CD4-positive, alpha-beta T cell (primary cell): Measurements from ENCODE around the gene IGSF8. TPM values are rescaled to one million over a fixed set of nuclear protein-coding genes. Genes with fewer than 3 reads are reported as not detected.

Source experiments
- ATAC-seq: fragments of 200-7000 bp; cut with Tn5 transposase; one replicate; pipeline ENCODE4 v1.10.0; 2022; ENCODE audit warnings: mild to moderate bottlenecking; ENCODE audit not compliant: poor library complexity
- CTCF ChIA-PET: fragments of 350-600 bp; sonication (Branson Sonifier 250); formaldehyde crosslinking; loops from one replicate; lab custom pipeline; 2021; ENCODE audit warnings: antibody characterized with exemption, inconsistent platforms; lab: Charles Lee
- POLR2A ChIA-PET: fragments of 350-600 bp; sonication (Branson Sonifier 250); formaldehyde crosslinking; loops from one replicate; lab custom pipeline; 2021; ENCODE audit warnings: antibody characterized with exemption, inconsistent platforms; lab: Charles Lee
- DNase-seq, 14 experiments: peaks; one replicate each; pipeline ENCODE4 v3.0.0-alpha.2; 2013 to 2020; ENCODE audit warnings: mixed read lengths in 2 of 14
- H3K27ac ChIP-seq, 2 donors: one replicate each; pipeline versions ENCODE4 v1.5.1 to v1.7.0; 2013; ENCODE audit warnings: low read length in 2 of 2, low read depth in 1 of 2, mild to moderate bottlenecking in 1 of 2
- H3K27me3 ChIP-seq, 2 experiments: 1 replicate in 1 of 2; 2 replicates in 1 of 2; pipeline versions ENCODE4 v1.6.1 to v1.7.0; 2013; ENCODE audit warnings: low read length in 2 of 2, control low read depth in 1 of 2, mild to moderate bottlenecking in 1 of 2, moderate library complexity in 1 of 2; ENCODE audit not compliant: insufficient read depth in 2 of 2, control insufficient read depth in 1 of 2
- H3K36me3 ChIP-seq: one replicate; pipeline ENCODE4 v1.6.1; 2013; ENCODE audit warnings: low read length, control low read depth; ENCODE audit not compliant: insufficient read depth
- H3K4me1 ChIP-seq: one replicate; pipeline ENCODE4 v1.6.1; 2013; ENCODE audit warnings: low read length, control low read depth; ENCODE audit not compliant: insufficient read depth
- H3K4me3 ChIP-seq: one replicate; pipeline ENCODE4 v1.5.1; 2013; ENCODE audit warnings: mild to moderate bottlenecking, low read length, moderate library complexity
- H3K9me3 ChIP-seq, 2 experiments: 1 replicate in 1 of 2; 2 replicates in 1 of 2; pipeline versions ENCODE4 v1.6.1 to v1.7.0; 2013; ENCODE audit warnings: low read length in 2 of 2, mild to moderate bottlenecking in 2 of 2, control low read depth in 1 of 2, moderate library complexity in 1 of 2; ENCODE audit not compliant: control insufficient read depth in 1 of 2, insufficient read depth in 1 of 2
- H3K27ac Mint-ChIP-seq: one replicate; pipeline ENCODE4 v1.8.0; 2020; ENCODE audit warnings: mixed read lengths
- H3K27me3 Mint-ChIP-seq: one replicate; pipeline ENCODE4 v1.8.0; 2021; ENCODE audit warnings: mixed read lengths
- H3K36me3 Mint-ChIP-seq: one replicate; pipeline ENCODE4 v1.8.0; 2021; ENCODE audit warnings: low read depth, mixed read lengths
- H3K4me1 Mint-ChIP-seq: one replicate; pipeline ENCODE4 v1.8.0; 2021; ENCODE audit warnings: low read depth, mixed read lengths
- H3K4me3 Mint-ChIP-seq: one replicate; pipeline ENCODE4 v1.8.0; 2020; ENCODE audit warnings: mild to moderate bottlenecking, mixed read lengths
- H3K9me3 Mint-ChIP-seq: one replicate; pipeline ENCODE4 v1.8.0; 2020; ENCODE audit warnings: mixed read lengths
- CTCF ChIP-seq: fragments of 200-600 bp; IDR thresholded peaks from one replicate; pipeline ENCODE4 v1.8.0; 2022; ENCODE audit warnings: antibody characterized with exemption, mild to moderate bottlenecking
- intact Hi-C, 2 experiments: fragments of 100-400 bp; cut with DNase I in 1 of 2; cut with micrococcal nuclease in 1 of 2; formaldehyde crosslinking; loops; one replicate each; pipeline versions ENCODE4 v1.15.1 to v1.9.0; 2023 to 2025; cut with DNase I, micrococcal nuclease
- total RNA-seq, 174 experiments: library from RNA in 2 of 174; stranded (reverse) in 2 of 174; gene quantifications; one replicate each; pipeline ENCODE4 v1.2.3 and lab custom pipeline; 2021 to 2026

The IGSF8 gene
- total RNA-seq, 2 experiments from 2014 or later, result 33.1 to 33.7 TPM

GRCh38 chr1:160066829-160067745, 31.3 kb downstream of the IGSF8 start:
- no peaks in the 10 kb centered on the region for H3K9me3 Mint-ChIP-seq
- no peak overlapping the region for H3K27ac Mint-ChIP-seq
- intact Hi-C loops, result no loop called here
- no peak for ATAC-seq
- Histone ChIP-seq H3K9me3 (no peaks in the 10 kb centered on the region), H3K27ac (no peak overlapping the region), H3K4me1 (peaks cover 13% of the 10 kb centered on the region), H3K36me3 (no peaks in the 10 kb centered on the region), H3K27me3 (peaks cover 18 to 19% of the 10 kb centered on the region in 2 experiments), H3K4me3 (no peak overlapping the region)
- H3K36me3 Mint-ChIP-seq, result no peaks in the 10 kb centered on the region
- ChIA-PET POLR2A (no interaction called here), CTCF (interaction anchor here (1.1 to 1.7 kb wide), 2 partner anchors 11 to 17 kb away, joined by 3 to 6 read pairs; no protein-coding TSS in a partner anchor)
- peaks cover 8% of the 10 kb centered on the region for H3K4me1 Mint-ChIP-seq
- no peak for DNase-seq
- H3K27me3 Mint-ChIP-seq, result peaks cover 26% of the 10 kb centered on the region
- TF ChIP-seq CTCF, result no peak
- no peak overlapping the region for H3K4me3 Mint-ChIP-seq

- Histone ChIP-seq H3K27ac (no peak overlapping the region), H3K4me1 (peaks cover 2% of the 10 kb centered on the region), H3K36me3 (no peaks in the 10 kb centered on the region), H3K9me3 (no peaks in the 10 kb centered on the region), H3K4me3 (no peak overlapping the region), H3K27me3 (peaks cover 3 to 5% of the 10 kb centered on the region in 2 experiments)
- no peak overlapping the region for H3K4me3 Mint-ChIP-seq
- H3K27me3 Mint-ChIP-seq, result peaks cover 15% of the 10 kb centered on the region
- ATAC-seq (no peak), DNase-seq (no peak)
- intact Hi-C loops, result no loop called here
- no peaks in the 10 kb centered on the region for H3K4me1 Mint-ChIP-seq
- no peaks in the 10 kb centered on the region for H3K36me3 Mint-ChIP-seq
- ChIA-PET CTCF (no interaction called here), POLR2A (no interaction called here)
- TF ChIP-seq CTCF, result no peak
- H3K9me3 Mint-ChIP-seq, result no peaks in the 10 kb centered on the region
- H3K27ac Mint-ChIP-seq, result no peak overlapping the region
These were observed 33.7 kb downstream of the IGSF8 start for GRCh38 chr1:160064746-160065145.

- Mint-ChIP-seq H3K4me1 (no peaks in the 10 kb centered on the region), H3K4me3 (no peak overlapping the region), H3K9me3 (no peaks in the 10 kb centered on the region), H3K27ac (no peak overlapping the region), H3K36me3 (no peaks in the 10 kb centered on the region), H3K27me3 (peaks cover 15% of the 10 kb centered on the region)
- ChIA-PET POLR2A (no interaction called here), CTCF (interaction anchor here (0.9 kb wide), 1 partner anchor 22 kb away, joined by 3 read pairs; no protein-coding TSS in a partner anchor)
- intact Hi-C loops, result no loop called here
- Histone ChIP-seq H3K4me3 (no peak overlapping the region), H3K27ac (no peak overlapping the region), H3K36me3 (no peaks in the 10 kb centered on the region), H3K4me1 (no peaks in the 10 kb centered on the region), H3K27me3 (peaks cover 0 to 2% of the 10 kb centered on the region in 2 experiments), H3K9me3 (no peaks in the 10 kb centered on the region)
- ATAC-seq (no peak), DNase-seq (no peak)
- TF ChIP-seq CTCF, result no peak
These were observed 34.3 kb downstream of the IGSF8 start for GRCh38 chr1:160064164-160064563.
